Pulmonary artery endothelial cell (primary cell): Measurements from ENCODE around the gene PKN1. TPM values are rescaled to one million over a fixed set of nuclear protein-coding genes. Genes with fewer than 3 reads are reported as not detected.
"Not testable (repeated sequence)": the region's sequence is repeated elsewhere in the genome, so short reads cannot be mapped to it uniquely, and the experiment has no call there.

Source experiments
- DNase-seq: peaks from one replicate; pipeline ENCODE4 v3.0.0-alpha.2; 2011; ENCODE audit warnings: low read depth, low spot score
- total RNA-seq: library from RNA; depleted of rRNA; stranded (reverse); fragments of >200 nt; gene quantifications from 2 replicates; pipeline ENCODE4 v1.2.3, GENCODE V29; 2014

The PKN1 gene
- total RNA-seq, result 248 and 291 TPM in 2 replicates

GRCh38 chr19:14432791-14433553 is at the start of gene PKN1:
Gene PKN1, plus strand, starts transcription at chr19:14433306. Its CDS starts 216 bp downstream, at chr19:14433522.
- DNase-seq, result no peak

- DNase-seq, result no peak
Measured at GRCh38 chr19:14383661-14384555, 49.2 kb upstream of the PKN1 start.

GRCh38 chr19:14385492-14385891 is 47.6 kb upstream of the PKN1 start:
- DNase-seq, result no peak

- DNase-seq, result no peak
Measured at GRCh38 chr19:14390548-14390947, 42.6 kb upstream of the PKN1 start.

- no peak for DNase-seq
Measured at GRCh38 chr19:14391156-14391821, 41.8 kb upstream of the PKN1 start.

DNA sequence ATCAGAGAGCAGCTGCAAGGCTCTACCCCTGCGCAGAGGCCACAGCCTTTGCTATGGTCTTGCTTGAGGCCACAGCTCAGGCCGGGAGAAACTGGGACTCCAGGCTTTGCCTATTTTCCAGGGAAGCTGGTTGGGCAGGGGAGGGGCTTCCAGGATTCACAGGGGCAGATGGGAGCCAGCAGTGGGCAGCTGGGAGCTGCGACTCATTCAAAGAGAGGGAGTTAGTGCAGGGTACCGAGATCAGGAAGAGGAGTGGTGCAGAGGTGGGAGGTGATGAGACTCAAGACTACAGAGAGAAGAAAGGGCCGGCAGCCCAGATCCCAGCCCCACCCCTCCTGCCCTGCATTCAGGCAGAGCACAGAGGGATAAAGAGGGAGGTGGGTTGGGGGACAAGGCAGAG is 39.8 kb upstream of the PKN1 start:
- DNase-seq, result no peak

- no peak for DNase-seq
Measured at GRCh38 chr19:14394167-14394566, 38.9 kb upstream of the PKN1 start.

GRCh38 chr19:14395262-14395661 is 37.8 kb upstream of the PKN1 start:
- no peak for DNase-seq

DNA sequence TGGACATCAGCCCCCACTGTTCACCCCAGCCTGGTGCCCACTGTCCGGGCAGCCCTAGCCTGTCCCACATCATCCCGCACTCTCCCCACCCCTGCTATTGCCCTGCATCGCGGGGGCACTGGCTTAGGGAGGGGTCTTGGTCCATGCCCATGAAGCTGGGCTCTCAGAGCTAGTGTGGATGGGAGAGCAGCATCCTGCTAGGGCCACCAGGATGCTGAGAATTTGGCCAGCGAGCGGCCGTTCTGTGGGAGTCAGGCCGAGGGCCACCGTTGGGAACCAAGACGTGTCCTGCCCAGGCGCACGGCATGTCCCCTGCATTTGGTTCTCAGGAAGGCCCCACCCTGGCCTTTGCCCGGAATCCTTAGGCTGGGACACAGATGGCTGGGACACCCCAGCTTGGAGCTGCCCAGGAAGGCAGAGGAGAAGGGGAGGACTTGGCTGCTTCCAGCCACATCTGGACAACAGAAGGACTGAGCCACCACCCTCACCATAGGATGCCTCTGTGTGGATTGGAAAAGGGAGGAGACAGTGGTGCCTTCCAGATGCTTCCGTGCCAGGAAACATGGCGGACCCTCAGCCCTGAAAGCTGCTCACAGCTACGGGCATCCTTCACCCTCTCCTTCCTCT is 37.3 kb upstream of the PKN1 start:
- no peak for DNase-seq

- not testable (repeated sequence) for DNase-seq
Measured at GRCh38 chr19:14396730-14397129, 36.4 kb upstream of the PKN1 start.

DNA sequence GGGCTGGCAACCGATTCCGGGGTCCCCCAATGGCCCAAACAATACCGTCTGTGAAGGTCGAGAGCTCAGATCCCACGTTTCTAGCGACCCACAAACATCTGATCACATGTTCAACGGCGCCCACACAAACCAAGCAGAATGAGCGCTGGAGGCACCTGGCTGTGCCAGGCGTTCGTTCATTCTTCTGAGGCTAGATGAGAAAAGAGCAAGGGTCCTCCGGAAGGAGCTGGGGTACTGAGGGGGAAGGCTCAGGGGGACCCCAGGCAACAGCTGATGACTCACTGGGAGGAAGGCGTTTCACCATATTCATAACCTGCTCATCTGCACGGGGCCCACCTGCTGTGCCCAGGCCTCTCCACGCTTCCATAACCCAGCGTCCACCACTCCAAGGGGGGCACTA is 35.9 kb upstream of the PKN1 start:
- not testable (repeated sequence) for DNase-seq

- DNase-seq, result no peak
Measured at GRCh38 chr19:14400951-14401431, 32.1 kb upstream of the PKN1 start.

- no peak for DNase-seq
Measured at GRCh38 chr19:14401468-14402195, 31.5 kb upstream of the PKN1 start.

- no peak for DNase-seq
Measured at GRCh38 chr19:14402332-14403144, 30.6 kb upstream of the PKN1 start.

GRCh38 chr19:14403145-14403930 is 29.8 kb upstream of the PKN1 start:
- not testable (repeated sequence) for DNase-seq

DNA sequence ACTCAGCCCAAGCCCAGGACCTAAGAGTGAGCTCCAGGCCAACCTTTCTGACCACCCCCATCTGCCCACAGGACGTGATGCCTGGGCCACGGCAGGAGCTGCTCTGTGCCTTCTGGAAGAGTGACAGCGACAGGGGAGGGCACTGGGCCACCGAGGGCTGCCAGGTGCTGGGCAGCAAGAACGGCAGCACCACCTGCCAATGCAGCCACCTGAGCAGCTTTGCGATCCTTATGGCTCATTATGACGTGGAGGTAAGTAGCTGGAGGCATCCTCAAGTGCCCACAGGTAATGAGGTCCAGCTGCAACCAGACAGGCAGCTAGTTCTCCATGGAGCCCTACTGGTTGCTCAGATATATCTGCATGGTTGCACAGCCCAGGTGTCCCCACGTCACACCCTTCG is 28.8 kb upstream of the PKN1 start:
- DNase-seq, result no peak

DNA sequence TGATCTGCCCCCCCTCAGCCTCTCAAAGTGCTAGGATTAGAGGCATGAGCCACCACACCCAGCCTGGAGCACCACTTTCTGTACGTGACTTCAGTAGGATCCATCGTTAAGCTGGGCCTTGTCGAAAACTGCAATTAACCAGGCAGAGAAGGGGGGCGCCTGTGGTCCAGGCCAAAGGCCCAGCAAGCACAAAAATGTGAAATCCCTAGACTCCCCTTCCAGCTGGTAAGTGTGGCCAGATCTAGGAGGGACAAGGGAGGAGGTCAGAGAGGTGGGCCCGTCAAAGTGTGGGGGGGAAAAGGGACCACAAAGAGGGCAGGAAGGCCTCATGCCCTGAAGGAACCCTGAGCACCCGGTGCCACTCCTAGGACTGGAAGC is 27.7 kb upstream of the PKN1 start:
- DNase-seq, result no peak

- DNase-seq, result peak; percentile 60
Measured at GRCh38 chr19:14405758-14406644, 27.1 kb upstream of the PKN1 start.
